ENCODE results near the gene KDM3B. TPM values are rescaled to one million over a fixed set of nuclear protein-coding genes. Genes with fewer than 3 reads are reported as not detected.
A peak's percentile ranks its signal among the peaks of the same experiment; 100 is the strongest.
"Not testable (repeated sequence)": the region's sequence is repeated elsewhere in the genome, so short reads cannot be mapped to it uniquely, and the experiment has no call there.

Gene KDM3B
- polyA plus RNA-seq, 1 of the 3 experiments (the other 2 are of a cell fraction) = 22.4 TPM

DNA sequence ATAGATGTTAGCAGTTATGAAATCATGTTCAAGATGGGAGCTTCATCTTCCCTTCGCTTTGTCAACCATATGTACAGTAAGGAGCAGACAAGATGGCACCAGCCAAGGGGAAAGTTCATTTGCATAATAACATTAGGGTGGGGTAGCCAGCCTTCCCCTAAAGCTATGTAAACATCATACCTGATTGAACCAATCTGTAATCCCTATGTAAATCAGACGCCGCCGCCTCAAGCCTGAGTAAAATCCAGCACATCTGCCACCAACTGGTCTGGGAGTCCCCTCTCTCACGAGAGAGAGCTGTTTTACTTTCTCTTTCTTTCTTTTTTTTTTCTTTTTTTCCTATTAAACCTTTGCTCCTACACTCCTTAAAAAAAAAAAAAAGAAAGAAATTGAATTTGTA is 55.5 kb downstream of the KDM3B start:
- H3K4me3 ChIP-seq (ENCODE audit: low read depth in 2 of 2, low read length in 1 of 2) = no peak overlapping the region
- TF ChIP-seq GABPA (IDR thresholded peaks at IDR 0.05; ENCODE audit: low read depth) (no peak), POLR2AphosphoS5 (IDR thresholded peaks at IDR 0.05; ENCODE audit: low read depth, low read length) (no peak), FOXM1 (IDR thresholded peaks at IDR 0.05; ENCODE audit: low read depth) (no peak), CHD2 (IDR thresholded peaks at IDR 0.05; ENCODE audit: low read length, partially characterized antibody) (no peak)
- 93% methylated on average over 5 of the region's 5 CpGs for WGBS (ENCODE audit: low lambda C conversion rate)

GRCh38 chr5:138410996-138411640 is 58.6 kb downstream of the KDM3B start:
- DNase-seq; H3K27ac ChIP-seq (ENCODE audit: low read depth in 2 of 2, low read length in 1 of 2); H4K20me1 ChIP-seq (ENCODE audit: insufficient read depth); H3K4me1 ChIP-seq (ENCODE audit: control insufficient read depth in 1 of 2, insufficient read depth in 2 of 2, low read depth in 1 of 2, low read length in 1 of 2); H3K4me2 ChIP-seq; H3K4me3 ChIP-seq (ENCODE audit: low read depth in 2 of 2, low read length in 1 of 2); H3K9me2 ChIP-seq; H3K79me2 ChIP-seq (ENCODE audit: insufficient read depth); H3K9me3 ChIP-seq; H3K9ac ChIP-seq; H3K27me3 ChIP-seq (ENCODE audit: insufficient read depth); H2AFZ ChIP-seq (ENCODE audit: low read depth): not testable (repeated sequence)
- peaks cover 11% of the 10 kb centered on the region for H3F3A ChIP-seq (replicated peaks; ENCODE audit: insufficient read depth)
- CTCF ChIA-PET = interaction anchor here (0.8 to 4.0 kb wide), 5 partner anchors 11 to 93 kb away, joined by 3 to 22 read pairs (median 6); partner anchors contain the start of genes KDM3B and REEP2
- peak; percentile 46 for TF ChIP-seq RAD21 (IDR thresholded peaks at IDR 0.05; ENCODE audit: low read length)
- peak; percentile 27; the same call in 1 of the 2 replicates for TF ChIP-seq SMC3 (IDR thresholded peaks at IDR 0.05; ENCODE audit: low read depth, low read length)
- peak; percentile 67 for TF ChIP-seq CTCF (IDR thresholded peaks at IDR 0.05)
- 81% methylated on average over 12 of the region's 14 CpGs for WGBS (ENCODE audit: low lambda C conversion rate)
- H3K36me3 ChIP-seq (replicated peaks in 1 of 2; ENCODE audit: control insufficient read depth in 1 of 2, insufficient read depth in 2 of 2, low read length in 1 of 2) = peaks cover 31 to 38% of the 10 kb centered on the region in 2 experiments
- POLR2A ChIA-PET = interaction anchor here (0.6 kb wide), 1 partner anchor 1934 kb away, joined by 3 read pairs; no protein-coding TSS in a partner anchor

More for the DNA sequence above, 55.5 kb downstream of the KDM3B start:
- Histone ChIP-seq H3F3A (replicated peaks; ENCODE audit: insufficient read depth) (peaks cover 11% of the 10 kb centered on the region), H3K4me2 (no peak overlapping the region), H3K79me2 (ENCODE audit: insufficient read depth) (no peaks in the 10 kb centered on the region), H3K9ac (no peak overlapping the region), H4K20me1 (ENCODE audit: insufficient read depth) (no peaks in the 10 kb centered on the region), H3K27me3 (ENCODE audit: insufficient read depth) (no peaks in the 10 kb centered on the region), H3K9me3 (no peaks in the 10 kb centered on the region), H3K4me1 (ENCODE audit: control insufficient read depth in 1 of 2, insufficient read depth in 2 of 2, low read depth in 1 of 2, low read length in 1 of 2) (no peaks in the 10 kb centered on the region), H2AFZ (ENCODE audit: low read depth) (no peak overlapping the region), H3K36me3 (replicated peaks in 1 of 2; ENCODE audit: control insufficient read depth in 1 of 2, insufficient read depth in 2 of 2, low read length in 1 of 2) (peaks cover 17 to 32% of the 10 kb centered on the region in 2 experiments), H3K9me2 (no peaks in the 10 kb centered on the region), H3K27ac (ENCODE audit: low read depth in 2 of 2, low read length in 1 of 2) (no peak overlapping the region)
- POLR2A ChIA-PET = no interaction called here
- CTCF ChIA-PET = interaction anchor here (1.0 to 1.9 kb wide), 2 partner anchors 23 to 56 kb away, joined by 3 to 9 read pairs; partner anchors contain the start of gene KDM3B
- DNase-seq = no peak

- Histone ChIP-seq H3K27ac (ENCODE audit: low read depth in 2 of 2, low read length in 1 of 2) (no peak overlapping the region), H3K4me3 (ENCODE audit: low read depth in 2 of 2, low read length in 1 of 2) (no peak overlapping the region), H3K4me2 (no peak overlapping the region), H3K4me1 (ENCODE audit: control insufficient read depth in 1 of 2, insufficient read depth in 2 of 2, low read depth in 1 of 2, low read length in 1 of 2) (no peaks in the 10 kb centered on the region), H3K9me3 (no peaks in the 10 kb centered on the region), H2AFZ (ENCODE audit: low read depth) (no peak overlapping the region), H3K79me2 (ENCODE audit: insufficient read depth) (no peaks in the 10 kb centered on the region), H4K20me1 (ENCODE audit: insufficient read depth) (no peaks in the 10 kb centered on the region), H3K9ac (no peak overlapping the region), H3K36me3 (replicated peaks in 1 of 2; ENCODE audit: control insufficient read depth in 1 of 2, insufficient read depth in 2 of 2, low read length in 1 of 2) (peaks cover 65 to 88% of the 10 kb centered on the region in 2 experiments), H3F3A (replicated peaks; ENCODE audit: insufficient read depth) (no peaks in the 10 kb centered on the region), H3K9me2 (no peaks in the 10 kb centered on the region), H3K27me3 (ENCODE audit: insufficient read depth) (no peaks in the 10 kb centered on the region)
- DNase-seq = no peak
- POLR2A ChIA-PET = no interaction called here
- CTCF ChIA-PET = no interaction called here
- WGBS (ENCODE audit: low lambda C conversion rate) = 90% methylated on average over 2 of the region's 2 CpGs
- TF ChIP-seq EP300 (IDR thresholded peaks at IDR 0.05; ENCODE audit: borderline replicate concordance in 1 of 2, low read depth in 1 of 2, low read length in 1 of 2) (no peak), CTCF (IDR thresholded peaks at IDR 0.05) (no peak), RFX5 (IDR thresholded peaks at IDR 0.05; ENCODE audit: low read length) (no peak), EZH2phosphoT487 (IDR thresholded peaks at IDR 0.05; ENCODE audit: borderline replicate concordance, low read depth) (no peak)
Measured at GRCh38 chr5:138418444-138418843, 66.0 kb downstream of the KDM3B start.

Measured in SK-N-SH (cell line).